ENCODE data around the gene GAB2. TPM values are rescaled to one million over a fixed set of nuclear protein-coding genes. Genes with fewer than 3 reads are reported as not detected.

The GAB2 gene
- total RNA-seq, 1 experiment from 2014 or later, result 4.2 TPM

GRCh38 chr11:78424334-78425270 is 7.0 kb upstream of the GAB2 start:
- TF ChIP-seq CTCF (IDR thresholded peaks at IDR 0.05; ENCODE audit: unreplicated experiment), result no peak
- intact Hi-C loops (cut with micrococcal nuclease), result no loop called here
- POLR2A ChIA-PET, result no interaction called here
- Mint-ChIP-seq H3K36me3 (ENCODE audit: insufficient read depth, unreplicated experiment) (no peaks in the 10 kb centered on the region), H3K9me3 (ENCODE audit: unreplicated experiment) (no peaks in the 10 kb centered on the region), H3K27me3 (ENCODE audit: insufficient read depth, unreplicated experiment) (no peaks in the 10 kb centered on the region), H3K27ac (ENCODE audit: low read depth, unreplicated experiment) (no peak overlapping the region), H3K4me1 (ENCODE audit: insufficient read depth, unreplicated experiment) (peaks cover 13% of the 10 kb centered on the region), H3K4me3 (ENCODE audit: unreplicated experiment) (no peak overlapping the region)
- no TSS peak for BruUV-seq (replicated peaks)
- DNase-seq (ENCODE audit: unreplicated experiment), result no peak
- CTCF ChIA-PET, result interaction anchor here (1.2 kb wide), 1 partner anchor 11 kb away, joined by 3 read pairs; no protein-coding TSS in a partner anchor

- Mint-ChIP-seq H3K9me3 (ENCODE audit: unreplicated experiment) (no peaks in the 10 kb centered on the region), H3K4me1 (ENCODE audit: insufficient read depth, unreplicated experiment) (peaks cover 19% of the 10 kb centered on the region)
- TF ChIP-seq CTCF (IDR thresholded peaks at IDR 0.05; ENCODE audit: unreplicated experiment), result no peak
Measured at GRCh38 chr11:78423241-78423640, 5.6 kb upstream of the GAB2 start.

GRCh38 chr11:78420796-78421209 is 3.2 kb upstream of the GAB2 start:
- POLR2A ChIA-PET, result interaction anchor here (0.6 to 0.7 kb wide), 2 partner anchors 144 to 233 kb away, joined by 3 read pairs; partner anchors contain the start of gene KCTD21
- intact Hi-C loops (cut with micrococcal nuclease), result no loop called here
- TF ChIP-seq CTCF (IDR thresholded peaks at IDR 0.05; ENCODE audit: unreplicated experiment), result no peak
- Mint-ChIP-seq H3K9me3 (ENCODE audit: unreplicated experiment) (no peaks in the 10 kb centered on the region), H3K27ac (ENCODE audit: low read depth, unreplicated experiment) (no peak overlapping the region), H3K36me3 (ENCODE audit: insufficient read depth, unreplicated experiment) (no peaks in the 10 kb centered on the region), H3K4me3 (ENCODE audit: unreplicated experiment) (no peak overlapping the region), H3K4me1 (ENCODE audit: insufficient read depth, unreplicated experiment) (peaks cover 19% of the 10 kb centered on the region), H3K27me3 (ENCODE audit: insufficient read depth, unreplicated experiment) (no peaks in the 10 kb centered on the region)
- peak; percentile 33 for DNase-seq (ENCODE audit: unreplicated experiment)
- no TSS peak for BruUV-seq (replicated peaks)
- CTCF ChIA-PET, result interaction anchor here (0.7 to 3.1 kb wide), 9 partner anchors 11 to 193 kb away, joined by 3 to 11 read pairs (median 3); no protein-coding TSS in a partner anchor

More at GRCh38 chr11:78423241-78423640, 5.6 kb upstream of the GAB2 start:
- H3K36me3 Mint-ChIP-seq (ENCODE audit: insufficient read depth, unreplicated experiment), result no peaks in the 10 kb centered on the region
- H3K4me3 Mint-ChIP-seq (ENCODE audit: unreplicated experiment), result no peak overlapping the region
- no peak overlapping the region for H3K27ac Mint-ChIP-seq (ENCODE audit: low read depth, unreplicated experiment)
- no peak for DNase-seq (ENCODE audit: unreplicated experiment)
- ChIA-PET CTCF (interaction anchor here (1.4 kb wide), 1 partner anchor 195 kb away, joined by 6 read pairs; no protein-coding TSS in a partner anchor), POLR2A (no interaction called here)
- H3K27me3 Mint-ChIP-seq (ENCODE audit: insufficient read depth, unreplicated experiment), result no peaks in the 10 kb centered on the region
- no TSS peak for BruUV-seq (replicated peaks)
- intact Hi-C loops (cut with micrococcal nuclease), result no loop called here

GRCh38 chr11:78420255-78420764 is 2.7 kb upstream of the GAB2 start:
- peaks cover 19% of the 10 kb centered on the region for H3K4me1 Mint-ChIP-seq (ENCODE audit: insufficient read depth, unreplicated experiment)
- intact Hi-C loops (cut with micrococcal nuclease), result no loop called here
- BruUV-seq (replicated peaks), result no TSS peak
- H3K36me3 Mint-ChIP-seq (ENCODE audit: insufficient read depth, unreplicated experiment), result no peaks in the 10 kb centered on the region
- H3K27ac Mint-ChIP-seq (ENCODE audit: low read depth, unreplicated experiment), result no peak overlapping the region
- H3K4me3 Mint-ChIP-seq (ENCODE audit: unreplicated experiment), result no peak overlapping the region
- H3K9me3 Mint-ChIP-seq (ENCODE audit: unreplicated experiment), result no peaks in the 10 kb centered on the region
- no peaks in the 10 kb centered on the region for H3K27me3 Mint-ChIP-seq (ENCODE audit: insufficient read depth, unreplicated experiment)
- ChIA-PET POLR2A (interaction anchor here (0.6 to 0.7 kb wide), 2 partner anchors 144 to 232 kb away, joined by 3 read pairs; partner anchors contain the start of gene KCTD21), CTCF (interaction anchor here (0.7 to 3.1 kb wide), 8 partner anchors 10 to 192 kb away, joined by 3 to 11 read pairs (median 3); no protein-coding TSS in a partner anchor)
- peak; percentile 52 for DNase-seq (ENCODE audit: unreplicated experiment)
- TF ChIP-seq CTCF (IDR thresholded peaks at IDR 0.05; ENCODE audit: unreplicated experiment), result peak; percentile 45
